HG03575 (cell line): ENCODE results near the gene DBN1.

Experiments used
- ATAC-seq: cut with Tn5 transposase; IDR thresholded peaks from one replicate; pipeline ENCODE4 v1.9.1; 2021; ENCODE audit not compliant: unreplicated experiment, insufficient number of reproducible peaks, low FRiP score; ENCODE audit errors: extremely low read depth

Gene DBN1

DNA sequence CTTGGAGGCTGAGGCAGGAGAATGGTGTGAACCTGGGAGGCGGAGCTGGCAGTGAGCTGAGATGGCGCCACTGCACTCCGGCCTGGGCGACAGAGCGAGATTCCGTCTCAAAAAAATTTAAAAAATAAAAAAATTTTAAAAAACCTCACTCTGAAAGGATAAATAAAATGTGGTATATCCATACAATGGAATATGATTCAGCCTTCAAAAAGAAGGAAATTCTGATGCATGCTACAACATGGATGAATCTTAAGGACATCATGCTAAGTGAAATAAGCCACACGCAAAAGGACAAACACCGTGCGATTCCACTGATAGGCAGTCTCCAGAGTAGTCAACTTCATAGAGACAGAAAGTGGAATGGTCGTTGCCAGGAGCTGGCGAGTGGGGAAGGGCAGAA lies 8.4 kb downstream of the DBN1 start:
- no peak for ATAC-seq

DNA sequence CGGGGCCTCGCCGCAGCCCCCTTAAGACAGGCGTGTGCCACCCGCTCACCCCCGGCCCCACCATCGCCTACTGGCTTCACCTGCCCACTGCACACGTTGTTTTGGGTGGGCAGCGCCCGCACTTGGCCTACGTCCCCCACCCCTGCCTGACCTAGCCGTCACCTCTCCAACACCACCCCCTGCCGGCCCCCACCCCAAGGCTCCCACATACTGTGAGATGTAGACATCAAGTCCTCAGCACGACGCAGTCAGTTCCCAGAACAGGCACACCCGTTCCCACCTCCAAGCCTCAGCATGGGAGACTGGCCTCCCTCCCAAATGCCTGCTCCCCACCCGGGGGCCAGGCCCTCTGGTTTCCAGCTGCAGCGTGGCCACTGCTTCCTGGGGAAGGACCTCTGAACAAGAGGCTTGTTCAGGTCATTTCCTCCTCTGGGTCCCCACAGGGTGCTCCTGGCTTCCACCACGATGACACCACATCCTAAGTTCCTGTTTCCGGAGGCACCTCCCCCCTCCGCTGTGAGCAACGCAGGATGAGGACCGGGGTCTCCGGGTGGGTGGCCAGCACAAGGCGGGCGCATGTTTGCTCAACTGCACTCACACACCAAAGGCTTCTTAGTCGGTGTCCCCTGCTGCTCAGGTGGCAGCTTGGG lies 11.3 kb downstream of the DBN1 start:
- no peak for ATAC-seq

DNA sequence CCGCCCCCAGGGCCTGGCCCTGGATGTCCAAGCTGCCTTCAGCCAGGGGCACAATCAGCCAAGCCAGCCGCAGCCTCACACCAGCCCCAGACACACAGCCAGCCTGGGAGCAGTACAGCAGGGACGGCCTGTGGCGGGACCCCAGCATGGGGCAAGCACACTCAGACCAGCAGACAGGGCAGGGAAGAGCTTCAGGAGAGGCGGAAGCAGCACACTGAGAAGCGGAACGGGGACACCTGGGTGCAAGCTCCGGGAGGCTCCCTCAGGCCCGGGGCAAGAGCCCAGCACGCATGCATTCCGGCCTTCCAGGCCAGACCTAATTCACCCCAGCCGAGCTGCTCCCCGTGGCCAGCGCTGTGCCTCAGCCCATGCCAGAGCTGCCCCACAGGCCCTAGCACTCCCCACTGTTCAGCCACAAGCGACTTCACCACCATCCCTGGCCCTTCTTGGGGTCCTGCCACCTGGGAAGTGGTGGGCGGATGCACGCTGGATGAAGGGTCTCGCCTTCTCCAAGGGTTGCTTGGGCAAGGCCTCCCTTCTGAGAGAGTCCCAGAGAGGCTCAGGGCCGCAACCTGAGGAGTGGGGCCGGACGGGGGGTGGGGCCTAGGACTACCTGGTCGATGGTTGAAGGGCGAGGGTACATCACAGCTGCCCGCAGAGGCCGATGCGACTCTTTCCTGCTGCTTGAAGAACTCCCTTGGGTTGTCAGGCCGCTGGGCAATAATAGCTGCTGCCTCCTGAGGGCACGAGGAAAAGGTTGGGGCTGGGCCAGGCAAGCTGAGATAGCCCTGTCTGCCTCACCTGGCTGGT lies 13.4 kb downstream of the DBN1 start:
- ATAC-seq = no peak

DNA sequence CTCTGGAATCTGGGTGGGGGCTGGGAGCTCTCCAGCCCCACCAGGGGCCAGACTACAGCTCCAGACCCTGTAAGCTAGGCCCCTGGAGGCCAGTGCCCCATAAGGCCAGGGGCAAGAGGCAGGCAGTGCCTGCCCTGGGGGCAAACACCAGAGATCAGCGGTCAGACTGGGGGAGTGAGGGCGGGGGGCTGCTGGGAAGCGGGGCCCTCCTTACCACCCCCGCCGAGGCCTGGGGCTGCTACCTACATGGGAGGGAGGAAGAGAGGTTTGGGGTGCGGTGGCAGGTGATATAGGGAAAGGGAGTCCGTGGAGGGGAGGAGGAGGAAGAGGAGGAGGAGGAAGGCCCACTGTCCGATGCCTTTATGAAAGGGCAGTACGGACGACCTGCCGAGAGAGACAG lies 14.1 kb downstream of the DBN1 start:
- no peak for ATAC-seq

DNA sequence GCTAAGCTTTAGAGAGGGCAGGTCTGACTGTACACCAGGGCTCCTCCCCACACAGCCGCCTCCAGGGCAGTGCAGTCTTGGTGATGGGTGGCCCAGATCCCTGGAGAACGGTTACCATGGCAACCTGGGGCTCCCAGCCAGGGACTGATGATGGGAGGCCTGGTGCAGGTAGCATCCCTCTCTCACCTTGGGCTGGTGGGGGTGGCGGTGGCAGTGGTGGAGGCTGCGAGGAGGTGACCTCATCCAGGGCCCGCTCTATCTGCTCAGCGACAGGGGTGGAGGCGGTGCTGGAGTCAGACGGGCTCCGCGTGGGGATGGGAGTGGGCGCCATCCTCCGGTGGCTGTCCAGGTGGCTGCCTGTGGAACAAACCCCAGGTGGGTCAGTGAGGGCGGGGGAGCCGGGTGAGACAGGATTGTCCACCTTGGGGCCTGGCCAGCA lies 14.5 kb downstream of the DBN1 start:
- ATAC-seq = no peak

DNA sequence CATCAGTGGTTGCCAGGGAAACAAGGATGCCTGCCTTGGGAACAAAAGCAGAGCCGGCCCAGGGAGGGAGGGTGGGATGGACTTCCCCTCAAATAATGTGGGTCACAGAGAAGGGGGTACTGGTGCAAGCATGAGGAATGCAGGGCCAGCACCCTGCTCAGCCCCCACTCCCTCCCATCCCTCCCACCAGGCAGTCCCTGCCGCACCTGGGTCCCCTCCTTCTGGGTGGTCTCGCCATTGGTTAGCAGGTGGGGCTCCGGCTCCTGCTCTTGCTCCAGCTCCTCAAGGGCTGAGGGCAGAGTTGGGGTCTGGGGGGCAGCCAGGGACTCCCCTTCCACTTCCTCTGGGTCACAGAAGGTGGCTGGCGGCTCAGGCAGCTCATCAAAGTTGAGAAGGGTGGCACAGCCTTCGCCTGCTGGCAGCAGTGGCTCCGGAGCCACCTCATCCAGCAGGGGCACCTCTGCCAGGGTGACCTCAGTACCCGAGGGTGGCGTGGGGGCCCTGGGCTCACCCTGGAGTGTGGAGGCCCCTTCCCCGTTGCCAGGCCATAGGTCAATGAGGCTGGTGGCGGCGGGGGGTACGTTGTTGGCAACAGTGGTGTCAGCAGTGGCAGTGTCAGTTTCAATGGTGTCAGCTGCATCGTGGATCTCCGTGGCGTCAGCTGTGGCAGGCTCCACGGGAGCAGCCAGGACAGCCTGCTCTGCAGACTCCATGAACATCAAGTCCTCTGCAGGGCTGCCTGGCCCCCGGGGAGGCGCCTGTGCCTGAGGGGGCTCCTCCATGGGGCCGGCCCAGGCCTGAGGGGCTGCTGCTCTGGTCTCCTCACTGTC lies 15.4 kb downstream of the DBN1 start:
- ATAC-seq = no peak

DNA sequence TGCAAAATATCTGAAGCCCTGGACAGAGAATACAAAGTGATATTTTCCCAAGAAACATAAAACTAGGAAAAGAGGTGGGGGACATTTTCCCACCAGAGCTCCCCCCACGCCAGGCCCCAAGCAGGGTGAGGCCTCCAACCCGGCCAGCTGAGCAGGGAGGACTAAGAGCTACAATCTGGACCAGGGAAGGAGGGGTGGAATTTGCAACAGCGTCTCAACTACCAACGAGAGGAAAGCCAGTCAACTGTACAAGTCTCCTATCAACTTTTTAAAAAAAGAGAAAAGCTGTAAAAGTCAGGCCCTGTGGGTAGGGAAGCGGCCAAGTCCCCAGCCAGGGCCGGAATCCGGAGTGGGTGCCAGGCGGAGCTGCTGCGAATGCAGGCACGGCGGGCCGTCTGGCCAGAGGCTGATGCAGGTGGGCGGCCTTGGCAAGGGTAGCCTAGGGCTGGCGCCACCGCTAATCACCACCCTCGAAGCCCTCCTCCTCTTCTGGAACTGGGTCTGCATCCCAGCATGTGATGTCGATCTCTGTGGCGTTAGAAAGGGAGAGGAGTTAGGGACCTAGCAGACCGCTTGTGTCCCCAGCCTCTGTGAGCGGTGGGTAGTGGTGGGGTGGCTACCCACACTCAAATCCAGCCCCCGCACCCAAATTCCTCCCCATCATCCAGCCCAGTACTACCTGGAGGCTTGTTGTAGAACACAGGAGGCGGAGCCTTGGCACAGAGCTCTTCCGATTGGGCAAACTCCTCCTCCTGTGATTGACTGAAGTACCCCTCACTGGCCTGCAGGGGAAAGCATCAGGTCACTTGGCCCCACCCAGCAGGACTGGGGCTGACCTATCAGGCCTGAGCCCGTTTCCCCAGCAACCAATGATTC lies 16.2 kb downstream of the DBN1 start:
- no peak for ATAC-seq

DNA sequence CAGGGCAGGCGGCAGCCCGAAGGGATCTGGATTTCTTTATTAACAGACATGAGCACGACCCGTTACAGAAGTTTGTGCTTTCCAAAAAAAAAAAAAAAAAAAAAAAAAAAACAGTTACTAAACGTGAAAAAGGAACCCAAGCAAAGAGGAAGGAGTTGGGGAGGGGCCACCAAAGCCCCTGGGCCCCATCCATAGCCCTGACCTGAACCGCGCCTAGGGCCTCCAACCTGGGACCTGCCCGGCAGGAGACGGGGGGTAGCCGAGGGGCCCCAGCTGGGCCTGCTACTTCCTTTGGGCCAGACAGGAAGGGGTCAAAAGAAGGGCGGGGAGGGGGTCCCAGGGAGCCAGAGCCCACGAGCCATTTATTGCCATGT lies 16.9 kb downstream of the DBN1 start:
- no peak for ATAC-seq

DNA sequence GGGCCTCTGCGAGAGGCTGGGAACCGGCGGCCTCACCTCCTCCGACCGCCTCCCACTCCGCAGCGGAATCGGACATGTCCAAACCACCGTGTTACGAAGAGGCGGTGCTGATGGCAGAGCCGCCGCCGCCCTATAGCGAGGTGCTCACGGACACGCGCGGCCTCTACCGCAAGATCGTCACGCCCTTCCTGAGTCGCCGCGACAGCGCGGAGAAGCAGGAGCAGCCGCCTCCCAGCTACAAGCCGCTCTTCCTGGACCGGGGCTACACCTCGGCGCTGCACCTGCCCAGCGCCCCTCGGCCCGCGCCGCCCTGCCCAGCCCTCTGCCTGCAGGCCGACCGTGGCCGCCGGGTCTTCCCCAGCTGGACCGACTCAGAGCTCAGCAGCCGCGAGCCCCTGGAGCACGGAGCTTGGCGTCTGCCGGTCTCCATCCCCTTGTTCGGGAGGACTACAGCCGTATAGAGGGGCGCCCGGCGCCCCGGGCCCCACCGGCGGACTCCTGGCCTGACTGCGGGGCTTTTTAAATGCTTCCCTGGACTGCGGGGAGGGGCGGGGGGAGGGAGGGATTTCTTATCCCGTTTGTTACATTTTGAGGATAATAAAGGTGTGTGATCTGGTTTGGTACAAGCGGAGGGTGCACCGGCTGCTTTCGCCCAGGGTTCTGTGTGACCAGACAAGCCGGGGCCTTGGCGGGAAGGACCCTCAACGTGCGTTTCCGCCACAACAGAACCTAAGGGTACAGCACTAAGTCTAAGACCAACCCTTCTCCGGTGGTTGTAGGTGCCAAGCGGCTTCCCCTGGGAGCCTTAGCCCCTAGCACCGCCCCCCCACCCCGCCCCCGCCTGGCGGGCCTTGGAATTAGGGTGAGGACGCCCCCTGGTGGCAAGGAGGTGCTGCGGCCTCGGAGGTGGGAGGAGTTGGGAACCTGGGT lies 17.5 kb downstream of the DBN1 start:
- ATAC-seq = no peak

DNA sequence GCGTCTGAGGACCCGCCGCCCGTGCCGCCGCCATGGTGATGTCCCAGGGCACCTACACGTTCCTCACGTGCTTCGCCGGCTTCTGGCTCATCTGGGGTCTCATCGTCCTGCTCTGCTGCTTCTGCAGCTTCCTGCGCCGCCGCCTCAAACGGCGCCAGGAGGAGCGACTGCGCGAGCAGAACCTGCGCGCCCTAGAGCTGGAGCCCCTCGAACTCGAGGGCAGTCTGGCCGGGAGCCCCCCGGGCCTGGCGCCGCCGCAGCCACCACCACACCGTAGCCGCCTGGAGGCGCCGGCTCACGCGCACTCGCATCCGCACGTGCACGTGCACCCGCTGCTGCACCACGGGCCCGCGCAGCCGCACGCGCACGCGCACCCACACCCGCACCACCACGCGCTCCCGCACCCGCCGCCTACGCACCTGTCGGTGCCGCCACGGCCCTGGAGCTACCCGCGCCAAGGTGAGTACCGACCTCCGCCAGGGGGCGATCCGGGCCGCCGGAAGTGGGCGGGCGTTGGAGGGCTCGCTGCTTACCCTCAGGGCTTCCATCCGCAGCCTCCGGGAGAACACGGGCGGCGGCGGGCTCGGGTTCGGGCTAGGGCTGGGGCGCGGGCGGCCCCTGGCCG lies 18.3 kb downstream of the DBN1 start:
- no peak for ATAC-seq

DNA sequence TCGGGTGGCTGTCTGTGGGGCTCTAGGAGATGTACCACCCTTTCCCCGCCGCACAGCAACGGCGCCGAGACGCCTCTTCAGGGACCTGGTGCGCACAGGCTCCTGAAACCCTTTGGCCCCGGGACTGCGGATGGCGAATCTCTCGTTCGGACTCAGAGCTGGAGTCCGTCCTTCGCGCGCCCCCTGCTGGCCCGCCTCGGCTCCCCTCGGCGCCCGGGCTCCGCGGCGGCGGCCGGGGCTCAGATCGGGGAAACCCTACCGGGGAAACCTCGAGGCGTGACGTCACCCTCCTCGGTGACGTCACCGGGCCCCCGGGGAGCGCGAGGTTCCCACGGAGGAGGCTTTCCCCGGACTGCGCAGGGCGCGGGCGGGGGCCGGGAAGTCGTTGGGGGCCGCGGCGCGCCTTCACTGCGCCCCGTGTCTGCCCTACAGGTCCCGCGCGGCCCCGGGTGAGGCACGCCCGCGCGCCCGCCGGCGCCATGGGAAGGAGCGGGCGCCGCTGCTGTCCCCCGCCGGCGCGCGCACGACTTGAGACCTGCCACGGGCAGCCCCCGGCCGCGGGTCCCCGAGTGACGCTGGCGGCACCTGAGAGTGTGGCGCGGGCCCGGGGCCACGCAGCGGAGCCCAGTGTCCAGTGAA lies 18.9 kb downstream of the DBN1 start:
- no peak for ATAC-seq

DNA sequence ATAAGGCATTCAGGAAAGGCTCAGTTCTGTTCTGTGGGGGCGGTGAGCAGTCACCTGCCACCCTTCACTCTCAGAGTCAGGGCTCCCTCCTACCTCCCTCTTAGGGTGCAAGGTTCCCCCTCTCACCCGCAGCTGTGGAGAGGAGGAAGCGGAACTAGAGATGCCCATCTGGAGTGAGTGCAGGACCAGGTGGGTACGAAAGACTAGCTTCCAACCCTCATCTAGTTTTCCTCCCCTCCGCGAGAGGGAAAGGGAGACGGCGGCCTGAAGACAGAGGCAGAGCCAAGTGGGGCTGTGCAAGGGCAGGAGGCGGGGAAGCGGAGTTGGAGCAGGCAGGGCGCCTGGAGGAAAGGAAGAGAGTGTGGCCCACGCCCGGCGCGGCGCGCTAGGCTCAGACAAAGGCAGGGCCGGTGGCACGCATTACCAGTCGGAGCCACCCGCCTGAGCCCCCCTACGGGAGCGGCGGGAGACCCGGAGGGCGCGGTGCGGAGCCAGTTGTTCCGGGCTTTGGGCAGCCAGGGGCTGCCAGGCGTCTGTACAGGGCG lies 19.5 kb downstream of the DBN1 start:
- ATAC-seq = no peak

DNA sequence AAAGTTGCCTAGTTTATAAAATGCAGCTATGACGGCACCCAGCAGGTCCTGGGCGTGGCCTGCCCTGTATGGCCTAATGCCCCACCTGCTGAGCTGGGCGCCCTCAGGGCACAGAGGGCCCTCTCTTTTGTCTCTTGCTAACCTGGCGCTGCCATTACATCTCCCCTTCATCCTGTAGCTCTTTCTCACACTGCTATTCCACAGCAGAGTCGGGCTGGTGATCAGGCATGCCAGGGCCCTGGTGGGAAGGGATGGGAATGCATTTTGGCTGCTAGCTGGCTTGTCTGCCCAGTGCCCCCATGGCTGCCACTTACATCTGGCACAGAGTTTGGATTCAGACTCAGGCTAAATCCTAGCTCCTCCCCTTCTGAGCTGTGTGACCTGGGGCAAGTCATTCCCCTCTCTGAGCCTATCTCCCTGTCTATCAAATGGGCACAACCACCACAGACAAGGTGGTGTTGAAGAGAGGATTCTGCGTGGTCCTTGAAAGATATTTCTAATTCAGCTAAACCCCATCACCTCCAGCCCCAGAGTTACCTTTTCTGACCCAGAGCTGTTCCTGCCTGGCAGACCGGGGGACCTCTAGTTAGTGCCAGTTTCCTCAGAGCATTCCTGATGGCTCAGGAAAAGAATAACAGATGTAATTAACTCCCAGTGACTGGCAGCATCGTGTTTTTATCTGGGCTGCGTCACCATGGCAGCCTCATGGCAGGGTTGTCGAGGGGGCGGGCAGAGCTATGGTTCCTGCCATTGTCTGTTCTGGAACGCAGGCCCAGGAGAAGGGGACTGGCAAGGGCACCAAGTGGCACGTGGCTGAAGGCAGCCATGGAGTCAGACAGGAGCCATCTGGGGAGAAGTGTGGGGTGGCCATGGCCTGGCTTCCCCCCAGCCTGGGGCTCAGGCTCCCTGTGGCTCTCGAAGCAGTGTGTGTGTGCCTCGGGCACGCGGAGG lies 20.5 kb downstream of the DBN1 start:
- no peak for ATAC-seq

DNA sequence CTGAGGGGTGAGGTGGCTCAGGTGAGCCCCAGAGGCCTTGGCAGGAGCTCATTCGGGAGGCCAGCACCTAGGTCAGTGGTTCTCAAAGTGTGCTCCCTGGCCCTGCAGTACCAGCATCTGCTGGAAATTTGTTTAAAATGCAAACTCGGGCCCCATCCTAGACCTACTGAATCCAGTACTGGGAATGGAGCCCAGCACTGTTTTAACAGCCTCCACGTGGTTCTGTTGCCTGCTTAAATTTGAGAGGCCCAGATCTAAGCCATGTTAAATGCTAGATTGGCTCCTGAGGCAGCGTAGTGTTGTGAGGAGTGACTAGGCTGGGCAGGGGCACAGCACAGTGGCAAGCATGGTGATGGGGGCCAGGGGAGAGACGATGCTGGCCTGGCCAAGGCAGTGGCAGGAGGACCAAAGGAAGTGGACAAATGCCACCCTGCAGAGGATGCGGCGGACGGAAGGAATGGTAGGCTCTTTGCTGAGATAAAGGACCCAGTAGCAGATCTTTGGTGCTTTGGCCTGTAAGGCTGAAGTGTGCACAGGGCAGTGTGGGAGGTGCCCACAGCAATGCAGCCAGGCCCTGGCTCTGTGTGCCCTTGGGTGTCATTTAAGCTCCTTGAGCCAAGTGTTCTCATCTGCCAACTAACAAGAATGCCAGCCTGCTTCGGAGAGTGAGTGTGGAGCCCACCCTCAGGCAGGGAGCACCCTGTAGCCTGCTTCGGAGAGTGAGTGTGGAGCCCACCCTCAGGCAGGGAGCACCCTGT lies 22.6 kb downstream of the DBN1 start:
- ATAC-seq = no peak
